Measurements from ENCODE around the gene PRADC1.

The PRADC1 gene

GRCh38 chr2:73233932-73234832, 1.1 kb upstream of the PRADC1 start, which contains the start of gene CCT7:
CCT7 (plus strand) TSS chr2:73234308; CDS start chr2:73234379, 71 bp downstream.
- peak; percentile 80 for DNase-seq

GRCh38 chr2:73232403-73233153, 461 bp downstream of the PRADC1 start:
- no peak for DNase-seq

GRCh38 chr2:73228631-73229030, 4.4 kb downstream of the PRADC1 start:
- DNase-seq = no peak

GRCh38 chr2:73227086-73227485, 6.0 kb downstream of the PRADC1 start:
- no peak for DNase-seq

GRCh38 chr2:73225513-73226360, 7.3 kb downstream of the PRADC1 start:
- no peak for DNase-seq

- DNase-seq = no peak
Measured at GRCh38 chr2:73223821-73224220, 9.2 kb downstream of the PRADC1 start.

GRCh38 chr2:73218298-73218697, 14.7 kb downstream of the PRADC1 start:
- DNase-seq = no peak

- no peak for DNase-seq
Measured at GRCh38 chr2:73217826-73218225, 15.2 kb downstream of the PRADC1 start.

- no peak for DNase-seq
Measured at GRCh38 chr2:73217160-73217559, 15.9 kb downstream of the PRADC1 start.

- DNase-seq = no peak
Measured at GRCh38 chr2:73215254-73215653, 17.8 kb downstream of the PRADC1 start.

GRCh38 chr2:73214120-73215035, 18.7 kb downstream of the PRADC1 start, which contains the start of gene SMYD5:
SMYD5 (plus strand) TSS chr2:73214245; CDS start chr2:73214267, 22 bp downstream.
- peak; percentile 89 for DNase-seq

- DNase-seq = peak; percentile 59
Measured at GRCh38 chr2:73212448-73213176, 20.4 kb downstream of the PRADC1 start.

GRCh38 chr2:73212098-73212447, 21.0 kb downstream of the PRADC1 start:
- DNase-seq = no peak

- DNase-seq = no peak
Measured at GRCh38 chr2:73210696-73211095, 22.3 kb downstream of the PRADC1 start.

- no peak for DNase-seq
Measured at GRCh38 chr2:73210019-73210418, 23.0 kb downstream of the PRADC1 start.

GRCh38 chr2:73208258-73208657, 24.8 kb downstream of the PRADC1 start:
- DNase-seq = no peak

- no peak for DNase-seq
Measured at GRCh38 chr2:73205611-73206010, 27.4 kb downstream of the PRADC1 start.

GRCh38 chr2:73203055-73203681, 29.9 kb downstream of the PRADC1 start:
- no peak for DNase-seq

- no peak for DNase-seq
Measured at GRCh38 chr2:73202156-73203054, 30.6 kb downstream of the PRADC1 start, which contains the start of gene NOTO. NOTO (plus strand) TSS chr2:73202574; CDS start chr2:73202667, 93 bp downstream.
